Measurements from ENCODE around the gene NOD2. TPM values are rescaled to one million over a fixed set of nuclear protein-coding genes. Genes with fewer than 3 reads are reported as not detected.

Gene NOD2
- total RNA-seq (2014; rRNA removed; shearing (Covaris generic)) (0.66 and 3.3 TPM in 2 replicates), polyA plus RNA-seq (2016; fragmentation: Nextera tagmentation; extraction: Ambion mirVana) (0.12 and 0.27 TPM in 2 replicates)
- long read RNA-seq: 0 reads

- Histone ChIP-seq H3K4me1 (ENCODE audit: insufficient read depth) (no peaks in the 10 kb centered on the region), H3K27ac (ENCODE audit: low read depth) (no peak within 1 kb of the TSS), H3K36me3 (ENCODE audit: insufficient read depth) (no peaks in the 10 kb centered on the region), H3K4me2 (peak within 1 kb of the TSS; percentile 85), H3F3A (replicated peaks; ENCODE audit: low read depth) (no peaks in the 10 kb centered on the region), H4K20me1 (replicated peaks; ENCODE audit: insufficient read depth) (no peaks in the 10 kb centered on the region), H2AFZ (peak within 1 kb of the TSS; percentile 99), H3K27me3 (ENCODE audit: insufficient read depth) (peaks cover 19% of the 10 kb centered on the region), H3K4me3 (peak within 1 kb of the TSS; percentile 63), H3K9me2 (ENCODE audit: insufficient read depth) (no peaks in the 10 kb centered on the region), H3K79me2 (replicated peaks; ENCODE audit: insufficient read depth) (no peaks in the 10 kb centered on the region)
- no peaks in the 10 kb centered on the region for H3K36me3 Mint-ChIP-seq (ENCODE audit: low read depth)
- no peak within 1 kb of the TSS for H3K27ac Mint-ChIP-seq
- H3K4me3 Mint-ChIP-seq: peak within 1 kb of the TSS; percentile 69
- ATAC-seq: peak; percentile 94
- DNase-seq (ENCODE audit: low spot score): peak; percentile 68
- no peaks in the 10 kb centered on the region for H3K9me3 Mint-ChIP-seq
- H3K4me1 Mint-ChIP-seq: peaks cover 3% of the 10 kb centered on the region
- H3K27me3 Mint-ChIP-seq (ENCODE audit: insufficient read depth, low read depth, poor library complexity): peaks cover 24% of the 10 kb centered on the region
- TF ChIP-seq POLR2AphosphoS5 (IDR thresholded peaks at IDR 0.05; ENCODE audit: low read depth) (no peak), ZNF114 (CRISPR knock-in tag; IDR thresholded peaks at IDR 0.05) (no peak), ZNF462 (CRISPR knock-in tag; IDR thresholded peaks at IDR 0.05) (no peak), STAT1 (IDR thresholded peaks at IDR 0.05; ENCODE audit: unreplicated experiment) (no peak), NANOG (IDR thresholded peaks at IDR 0.05; ENCODE audit: borderline replicate concordance) (no peak), REST (IDR thresholded peaks at IDR 0.05; ENCODE audit: unreplicated experiment) (no peak), ZNF331 (CRISPR knock-in tag; IDR thresholded peaks at IDR 0.05; ENCODE audit: low read depth) (no peak), ETS1 (IDR thresholded peaks at IDR 0.05) (no peak), CREB1 (CRISPR knock-in tag; IDR thresholded peaks at IDR 0.05; ENCODE audit: low read depth) (no peak)
Observed at GRCh38 chr16:50692999-50693781, at the start of gene NOD2. TSS of gene NOD2 (plus strand) at chr16:50693606. CDS start at chr16:50699496, 5,890 bp downstream.
